ENCODE results near the gene CCNH. TPM values are rescaled to one million over a fixed set of nuclear protein-coding genes. Genes with fewer than 3 reads are reported as not detected.

Gene CCNH
- total RNA-seq, 1 experiment from 2014 or later: 121 TPM

DNA sequence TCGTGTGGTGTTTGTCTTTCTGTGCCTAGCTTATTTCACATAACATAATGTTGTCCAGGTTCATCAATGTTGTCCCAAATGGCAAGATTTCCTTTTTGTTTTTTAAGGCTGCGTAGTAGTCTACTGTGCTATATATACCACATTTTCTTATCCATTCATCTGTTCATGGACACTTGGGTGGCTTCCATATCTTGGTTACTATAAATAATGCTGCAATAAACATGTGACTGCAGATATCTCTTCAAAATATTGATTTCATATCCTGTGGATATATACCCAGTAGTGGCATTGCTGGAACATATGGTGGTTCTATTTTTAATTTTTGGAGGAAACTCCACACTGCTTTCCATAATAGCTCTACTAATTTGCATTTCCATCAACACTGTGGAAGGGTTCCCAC lies 25.5 kb upstream of the CCNH start:
- H3K79me2 ChIP-seq (ENCODE audit: low read length): no peaks in the 10 kb centered on the region
- BruUV-seq (replicated peaks): no TSS peak
- no peak overlapping the region for H3K4me3 ChIP-seq (ENCODE audit: low read length)
- H3K27ac ChIP-seq (ENCODE audit: low read length): no peak overlapping the region
- intact Hi-C loops (cut with micrococcal nuclease): no loop called here
- no peaks in the 10 kb centered on the region for H3F3A ChIP-seq (ENCODE audit: low read length, unreplicated experiment)
- no peak overlapping the region for H2AFZ ChIP-seq (ENCODE audit: low read length)
- no peak overlapping the region for H3K9ac ChIP-seq (ENCODE audit: low read length)
- no peaks in the 10 kb centered on the region for H3K9me2 ChIP-seq (replicated peaks; ENCODE audit: low read length)
- ATAC-seq (no peak), DNase-seq (no peak)
- no peak overlapping the region for H3K4me2 ChIP-seq (ENCODE audit: low read length)
- ChIA-PET POLR2A (ENCODE audit: unreplicated experiment) (no interaction called here), CTCF (no interaction called here)
- H4K20me1 ChIP-seq (ENCODE audit: low read length): no peaks in the 10 kb centered on the region
- no peaks in the 10 kb centered on the region for H3K4me1 ChIP-seq (ENCODE audit: insufficient read depth, low read length)
- TF ChIP-seq EZH2phosphoT487 (IDR thresholded peaks at IDR 0.05; ENCODE audit: borderline replicate concordance, low read length) (no peak), EZH2 (IDR thresholded peaks at IDR 0.05; ENCODE audit: low read length, unreplicated experiment) (no peak)
- TF ChIP-seq, protein P1, sequence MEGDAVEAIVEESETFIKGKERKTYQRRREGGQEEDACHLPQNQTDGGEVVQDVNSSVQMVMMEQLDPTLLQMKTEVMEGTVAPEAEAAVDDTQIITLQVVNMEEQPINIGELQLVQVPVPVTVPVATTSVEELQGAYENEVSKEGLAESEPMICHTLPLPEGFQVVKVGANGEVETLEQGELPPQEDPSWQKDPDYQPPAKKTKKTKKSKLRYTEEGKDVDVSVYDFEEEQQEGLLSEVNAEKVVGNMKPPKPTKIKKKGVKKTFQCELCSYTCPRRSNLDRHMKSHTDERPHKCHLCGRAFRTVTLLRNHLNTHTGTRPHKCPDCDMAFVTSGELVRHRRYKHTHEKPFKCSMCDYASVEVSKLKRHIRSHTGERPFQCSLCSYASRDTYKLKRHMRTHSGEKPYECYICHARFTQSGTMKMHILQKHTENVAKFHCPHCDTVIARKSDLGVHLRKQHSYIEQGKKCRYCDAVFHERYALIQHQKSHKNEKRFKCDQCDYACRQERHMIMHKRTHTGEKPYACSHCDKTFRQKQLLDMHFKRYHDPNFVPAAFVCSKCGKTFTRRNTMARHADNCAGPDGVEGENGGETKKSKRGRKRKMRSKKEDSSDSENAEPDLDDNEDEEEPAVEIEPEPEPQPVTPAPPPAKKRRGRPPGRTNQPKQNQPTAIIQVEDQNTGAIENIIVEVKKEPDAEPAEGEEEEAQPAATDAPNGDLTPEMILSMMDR (conservative IDR thresholded peaks at IDR 0.05; ENCODE audit: low read depth, low read length): no peak
- H3K36me3 ChIP-seq (ENCODE audit: low read depth, low read length): no peaks in the 10 kb centered on the region
- H3K9me3 ChIP-seq (ENCODE audit: low read length): no peaks in the 10 kb centered on the region
- no peaks in the 10 kb centered on the region for H3K27me3 ChIP-seq (ENCODE audit: low read length)

DNA sequence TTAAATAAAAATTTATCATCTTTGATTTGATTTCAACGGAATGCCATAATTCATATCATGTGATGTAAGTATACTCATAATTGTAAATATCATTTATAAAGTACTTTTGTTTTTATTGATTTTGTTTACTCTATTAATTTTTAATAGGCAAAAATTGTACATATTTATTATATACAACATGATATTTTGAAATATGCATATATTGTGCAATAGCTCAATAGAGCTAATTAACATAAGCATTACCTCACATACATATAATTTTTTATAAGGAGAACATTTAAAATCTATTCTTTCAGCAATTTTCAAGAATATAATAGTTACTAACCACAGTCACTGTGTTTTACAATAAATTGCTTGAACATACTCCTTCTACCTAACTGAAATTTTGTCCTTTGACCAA lies 25.0 kb upstream of the CCNH start:
- Histone ChIP-seq H3F3A (ENCODE audit: low read length, unreplicated experiment) (no peaks in the 10 kb centered on the region), H3K9me2 (replicated peaks; ENCODE audit: low read length) (no peaks in the 10 kb centered on the region), H3K9me3 (ENCODE audit: low read length) (no peaks in the 10 kb centered on the region), H3K9ac (ENCODE audit: low read length) (no peak overlapping the region), H3K4me3 (ENCODE audit: low read length) (no peak overlapping the region), H3K36me3 (ENCODE audit: low read depth, low read length) (no peaks in the 10 kb centered on the region), H3K27ac (ENCODE audit: low read length) (no peak overlapping the region), H3K4me2 (ENCODE audit: low read length) (no peak overlapping the region), H3K27me3 (ENCODE audit: low read length) (no peaks in the 10 kb centered on the region), H3K4me1 (ENCODE audit: insufficient read depth, low read length) (no peaks in the 10 kb centered on the region), H4K20me1 (ENCODE audit: low read length) (no peaks in the 10 kb centered on the region), H2AFZ (ENCODE audit: low read length) (no peak overlapping the region), H3K79me2 (ENCODE audit: low read length) (no peaks in the 10 kb centered on the region)
- CTCF ChIA-PET: no interaction called here
- no peak for TF ChIP-seq EZH2phosphoT487 (IDR thresholded peaks at IDR 0.05; ENCODE audit: borderline replicate concordance, low read length)
- no peak for TF ChIP-seq EZH2 (IDR thresholded peaks at IDR 0.05; ENCODE audit: low read length, unreplicated experiment)
- TF ChIP-seq, protein P1 (conservative IDR thresholded peaks at IDR 0.05; ENCODE audit: low read depth, low read length): no peak
- ATAC-seq: no peak
- no TSS peak for BruUV-seq (replicated peaks)
- POLR2A ChIA-PET (ENCODE audit: unreplicated experiment): no interaction called here
- DNase-seq: no peak
- intact Hi-C loops (cut with micrococcal nuclease): no loop called here

DNA sequence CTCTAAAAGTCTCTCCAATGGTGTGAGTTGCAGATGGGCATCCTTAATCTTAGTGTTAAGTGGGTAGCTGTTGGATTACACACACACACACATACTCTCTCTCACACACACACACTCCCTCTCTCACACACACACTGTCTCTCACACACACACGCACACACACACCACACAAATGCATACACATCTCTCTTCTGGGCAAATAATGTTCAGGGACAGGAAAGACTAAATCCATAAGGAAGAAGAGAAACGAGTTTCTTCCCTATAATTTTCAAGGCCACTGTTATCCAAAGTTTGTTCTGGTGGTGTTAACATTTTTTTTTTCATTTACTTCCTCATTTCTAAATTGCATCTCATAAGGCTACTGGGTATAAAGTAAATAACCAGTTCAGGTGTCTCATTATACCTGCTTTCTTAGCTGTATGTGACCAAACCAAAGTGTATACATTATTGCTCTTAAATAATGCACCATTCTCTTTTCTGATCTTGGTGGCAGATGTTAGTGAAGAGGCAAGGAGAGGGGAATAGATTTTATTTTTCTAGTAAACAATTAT lies 22.5 kb upstream of the CCNH start:
- no TSS peak for BruUV-seq (replicated peaks)
- ATAC-seq: no peak
- intact Hi-C loops (cut with micrococcal nuclease): no loop called here

More for the DNA sequence above, 22.5 kb upstream of the CCNH start:
- ChIA-PET POLR2A (ENCODE audit: unreplicated experiment) (no interaction called here), CTCF (interaction anchor here (0.5 kb wide), 1 partner anchor 17 kb away, joined by 3 read pairs; no protein-coding TSS in a partner anchor)
- Histone ChIP-seq H4K20me1 (ENCODE audit: low read length) (no peaks in the 10 kb centered on the region), H2AFZ (ENCODE audit: low read length) (no peak overlapping the region), H3K27me3 (ENCODE audit: low read length) (no peaks in the 10 kb centered on the region), H3F3A (ENCODE audit: low read length, unreplicated experiment) (no peaks in the 10 kb centered on the region), H3K27ac (ENCODE audit: low read length) (no peak overlapping the region), H3K9me2 (replicated peaks; ENCODE audit: low read length) (no peaks in the 10 kb centered on the region), H3K4me3 (ENCODE audit: low read length) (no peak overlapping the region), H3K4me1 (ENCODE audit: insufficient read depth, low read length) (no peaks in the 10 kb centered on the region), H3K9ac (ENCODE audit: low read length) (no peak overlapping the region), H3K9me3 (ENCODE audit: low read length) (no peaks in the 10 kb centered on the region), H3K79me2 (ENCODE audit: low read length) (no peaks in the 10 kb centered on the region), H3K36me3 (ENCODE audit: low read depth, low read length) (no peaks in the 10 kb centered on the region), H3K4me2 (ENCODE audit: low read length) (no peak overlapping the region)
- TF ChIP-seq EZH2 (IDR thresholded peaks at IDR 0.05; ENCODE audit: low read length, unreplicated experiment) (no peak), EZH2phosphoT487 (IDR thresholded peaks at IDR 0.05; ENCODE audit: borderline replicate concordance, low read length) (no peak)
- TF ChIP-seq, protein P1 (conservative IDR thresholded peaks at IDR 0.05; ENCODE audit: low read depth, low read length): no peak
- no peak for DNase-seq
